Glomerular visceral epithelial cell (primary cell): ENCODE measurements around the gene PTGIR.
"Not testable (repeated sequence)": the region's sequence is repeated elsewhere in the genome, so short reads cannot be mapped to it uniquely, and the experiment has no call there.

Source experiments
- DNase-seq: peaks from one replicate; pipeline ENCODE4 v3.0.0-alpha.2; 2016; ENCODE audit errors: extremely low spot score

PTGIR gene

GRCh38 chr19:46639358-46640182, 14.7 kb upstream of the PTGIR start:
- peak; percentile 55 for DNase-seq

GRCh38 chr19:46637224-46637623, 12.3 kb upstream of the PTGIR start:
- DNase-seq = no peak

GRCh38 chr19:46635920-46636761, 11.3 kb upstream of the PTGIR start, which contains the start of gene GNG8:
Gene GNG8 (minus strand): TSS chr19:46636202. CDS start chr19:46634682, 1,520 bp downstream.
- no peak for DNase-seq

GRCh38 chr19:46634656-46635218, 9.8 kb upstream of the PTGIR start:
- DNase-seq = no peak

- peak; percentile 94 for DNase-seq
Measured at GRCh38 chr19:46634045-46634655, 9.3 kb upstream of the PTGIR start.

- DNase-seq = no peak
Measured at GRCh38 chr19:46633130-46633529, 8.2 kb upstream of the PTGIR start.

GRCh38 chr19:46631481-46631880, 6.6 kb upstream of the PTGIR start:
- DNase-seq = no peak

GRCh38 chr19:46630586-46631205, 5.8 kb upstream of the PTGIR start:
- no peak for DNase-seq

- DNase-seq = no peak
Measured at GRCh38 chr19:46629546-46630025, 4.7 kb upstream of the PTGIR start.

- not testable (repeated sequence) for DNase-seq
Measured at GRCh38 chr19:46628970-46629369, 4.1 kb upstream of the PTGIR start.

GRCh38 chr19:46626446-46626845, 1.6 kb upstream of the PTGIR start:
- DNase-seq = no peak

GRCh38 chr19:46625731-46626130, 842 bp upstream of the PTGIR start:
- DNase-seq = no peak

- no peak for DNase-seq
Measured at GRCh38 chr19:46623915-46624502, 880 bp downstream of the PTGIR start.

GRCh38 chr19:46622118-46622446, 2.8 kb downstream of the PTGIR start:
- DNase-seq = no peak

GRCh38 chr19:46621191-46622117, 3.4 kb downstream of the PTGIR start:
- no peak for DNase-seq

- no peak for DNase-seq
Measured at GRCh38 chr19:46620716-46621115, 4.2 kb downstream of the PTGIR start.

GRCh38 chr19:46620267-46620666, 4.6 kb downstream of the PTGIR start:
- DNase-seq = no peak

GRCh38 chr19:46618670-46619231, 6.1 kb downstream of the PTGIR start:
- no peak for DNase-seq

GRCh38 chr19:46617601-46618000, 7.3 kb downstream of the PTGIR start:
- DNase-seq = no peak
